ENCODE measurements around the gene ENTR1. TPM values are rescaled to one million over a fixed set of nuclear protein-coding genes. Genes with fewer than 3 reads are reported as not detected.
A peak's percentile ranks its signal among the peaks of the same experiment; 100 is the strongest.

ENTR1 gene
- total RNA-seq, 2 donors from 2014 or later: 19.9 to 52.5 TPM

GRCh38 chr9:136364942-136365774 lies 45.3 kb downstream of the ENTR1 start:
- Histone ChIP-seq H3K4me3 (no peak overlapping the region), H3K9me3 (no peaks in the 10 kb centered on the region), H3K27ac (no peak overlapping the region), H3K4me1 (replicated peaks) (no peaks in the 10 kb centered on the region), H3K36me3 (no peaks in the 10 kb centered on the region), H3K27me3 (replicated peaks; ENCODE audit: insufficient read depth) (no peaks in the 10 kb centered on the region)
- intact Hi-C loops (cut with DNase I): no loop called here
- 74% methylated on average over 31 of the region's 31 CpGs for WGBS
- no peak for DNase-seq (ENCODE audit: low spot score)
- no peak for TF ChIP-seq POLR2A (IDR thresholded peaks at IDR 0.05)
- no peak for TF ChIP-seq CTCF (IDR thresholded peaks at IDR 0.05)
- no peak for TF ChIP-seq POLR2AphosphoS5 (IDR thresholded peaks at IDR 0.05)

- Histone ChIP-seq H3K36me3 (no peaks in the 10 kb centered on the region), H3K4me1 (replicated peaks) (no peaks in the 10 kb centered on the region), H3K9me3 (no peaks in the 10 kb centered on the region), H3K27me3 (replicated peaks; ENCODE audit: insufficient read depth) (no peaks in the 10 kb centered on the region), H3K4me3 (peak overlapping the region in 1 of 2 donors; percentile 97), H3K27ac (no peak overlapping the region)
- intact Hi-C loops (cut with DNase I): no loop called here
- WGBS: 24% methylated on average over 51 of the region's 54 CpGs
- TF ChIP-seq POLR2A (IDR thresholded peaks at IDR 0.05): no peak
- no peak for TF ChIP-seq POLR2AphosphoS5 (IDR thresholded peaks at IDR 0.05)
- peak in 2 of 4 experiments; percentile 10 to 24 for TF ChIP-seq CTCF (IDR thresholded peaks at IDR 0.05)
- DNase-seq (ENCODE audit: low spot score): no peak
These were observed 46.3 kb downstream of the ENTR1 start for GRCh38 chr9:136363949-136364748.

GRCh38 chr9:136363106-136363948 lies 47.1 kb downstream of the ENTR1 start, which contains the start of gene DNLZ:
DNLZ (minus strand) TSS chr9:136363744; CDS start chr9:136363714, 30 bp downstream.
- WGBS: 2% methylated on average over 50 of the region's 97 CpGs
- DNase-seq (ENCODE audit: low spot score): peak; percentile 95
- Histone ChIP-seq H3K27me3 (replicated peaks; ENCODE audit: insufficient read depth) (no peaks in the 10 kb centered on the region), H3K4me3 (peak within 1 kb of the TSS; percentile 93 to 97), H3K27ac (peak within 1 kb of the TSS; percentile 78 to 87), H3K4me1 (replicated peaks) (no peaks in the 10 kb centered on the region), H3K9me3 (no peaks in the 10 kb centered on the region), H3K36me3 (no peaks in the 10 kb centered on the region)
- TF ChIP-seq CTCF (IDR thresholded peaks at IDR 0.05) (peak; percentile 99), POLR2AphosphoS5 (IDR thresholded peaks at IDR 0.05) (peak; percentile 47), POLR2A (IDR thresholded peaks at IDR 0.05) (peak; percentile 66)
- intact Hi-C loops (cut with DNase I): no loop called here

GRCh38 chr9:136362450-136362784 lies 48.0 kb downstream of the ENTR1 start:
- H3K27me3 ChIP-seq (replicated peaks; ENCODE audit: insufficient read depth): no peaks in the 10 kb centered on the region
- TF ChIP-seq POLR2A (IDR thresholded peaks at IDR 0.05) (no peak), POLR2AphosphoS5 (IDR thresholded peaks at IDR 0.05) (no peak), CTCF (IDR thresholded peaks at IDR 0.05) (no peak)
- no peaks in the 10 kb centered on the region for H3K9me3 ChIP-seq
- no peak for DNase-seq (ENCODE audit: low spot score)
- 92% methylated on average over 6 of the region's 6 CpGs for WGBS
- H3K4me3 ChIP-seq: no peak overlapping the region
- H3K27ac ChIP-seq: peak overlapping the region in 1 of 2 donors; percentile 87
- H3K4me1 ChIP-seq (replicated peaks): no peaks in the 10 kb centered on the region
- intact Hi-C loops (cut with DNase I): no loop called here
- H3K36me3 ChIP-seq: no peaks in the 10 kb centered on the region
